Kidney epithelial cell (primary cell): ENCODE measurements around the gene SERPIND1. TPM values are rescaled to one million over a fixed set of nuclear protein-coding genes. Genes with fewer than 3 reads are reported as not detected.

Experiments used
- DNase-seq: peaks from one replicate; pipeline ENCODE4 v3.0.0-alpha.2; 2010; ENCODE audit warnings: low read depth
- H3K27me3 ChIP-seq: 2 replicates; pipeline ENCODE4 v1.6.0; 2011; ENCODE audit warnings: low read length; ENCODE audit not compliant: control insufficient read depth, insufficient read depth
- H3K36me3 ChIP-seq: 2 replicates; pipeline ENCODE4 v1.5.1; 2011; ENCODE audit warnings: low read length; ENCODE audit not compliant: control insufficient read depth, insufficient read depth
- H3K4me3 ChIP-seq: 2 replicates; pipeline ENCODE4 v1.5.1; 2011; ENCODE audit warnings: low read depth, mild to moderate bottlenecking, control low read depth, low read length
- CTCF ChIP-seq: IDR thresholded peaks from 2 replicates; pipeline ENCODE4 v1.5.1; 2011; ENCODE audit warnings: mild to moderate bottlenecking, moderate library complexity, low read length, control low read depth, inconsistent platforms; ENCODE audit not compliant: insufficient read depth, poor library complexity, severe bottlenecking
- total RNA-seq: library from RNA; depleted of rRNA; stranded (reverse); fragments of >200 nt; gene quantifications from 2 replicates; pipeline ENCODE4 v1.2.3, GENCODE V29; 2015

Gene SERPIND1
- total RNA-seq, 1 donor from 2014 or later: not detected

GRCh38 chr22:20798974-20799373 is 25.1 kb downstream of the SERPIND1 start:
- no peak for TF ChIP-seq CTCF
- Histone ChIP-seq H3K27me3 (no peaks in the 10 kb centered on the region), H3K36me3 (no peaks in the 10 kb centered on the region), H3K4me3 (no peak overlapping the region)
- no peak for DNase-seq

- H3K27me3 ChIP-seq: no peaks in the 10 kb centered on the region
- H3K36me3 ChIP-seq: no peaks in the 10 kb centered on the region
- peak; percentile 9 for DNase-seq
- no peak overlapping the region for H3K4me3 ChIP-seq
- no peak for TF ChIP-seq CTCF
Measured at GRCh38 chr22:20799449-20799848, 25.5 kb downstream of the SERPIND1 start.

GRCh38 chr22:20802452-20802851 is 28.5 kb downstream of the SERPIND1 start:
- peaks cover 1% of the 10 kb centered on the region for H3K36me3 ChIP-seq
- DNase-seq: no peak
- no peaks in the 10 kb centered on the region for H3K27me3 ChIP-seq

GRCh38 chr22:20802922-20803553 is 29.1 kb downstream of the SERPIND1 start:
- TF ChIP-seq CTCF: no peak
- Histone ChIP-seq H3K36me3 (peaks cover 1% of the 10 kb centered on the region), H3K4me3 (no peak overlapping the region), H3K27me3 (no peaks in the 10 kb centered on the region)
- DNase-seq: no peak

More at GRCh38 chr22:20802452-20802851, 28.5 kb downstream of the SERPIND1 start:
- TF ChIP-seq CTCF: no peak
- H3K4me3 ChIP-seq: no peak overlapping the region

- peaks cover 1% of the 10 kb centered on the region for H3K36me3 ChIP-seq
- no peaks in the 10 kb centered on the region for H3K27me3 ChIP-seq
- no peak for DNase-seq
- TF ChIP-seq CTCF: peak; percentile 67
- no peak overlapping the region for H3K4me3 ChIP-seq
Measured at GRCh38 chr22:20803696-20804324, 29.9 kb downstream of the SERPIND1 start.
